GM04503 (cell line): ENCODE measurements around the gene RIPK1.
"Not testable (repeated sequence)": the region's sequence is repeated elsewhere in the genome, so short reads cannot be mapped to it uniquely, and the experiment has no call there.

Source experiments
- DNase-seq: peaks from one replicate; pipeline ENCODE4 v3.0.0-alpha.2; 2012; ENCODE audit warnings: low read depth

The RIPK1 gene

GRCh38 chr6:3136292-3137011 lies 68.2 kb downstream of the RIPK1 start:
- DNase-seq = no peak

GRCh38 chr6:3137057-3137777 lies 68.9 kb downstream of the RIPK1 start:
- no peak for DNase-seq

- not testable (repeated sequence) for DNase-seq
Measured at GRCh38 chr6:3137873-3138272, 69.6 kb downstream of the RIPK1 start.

- DNase-seq = no peak
Measured at GRCh38 chr6:3138341-3138740, 70.0 kb downstream of the RIPK1 start.

- no peak for DNase-seq
Measured at GRCh38 chr6:3139090-3139903, 71.0 kb downstream of the RIPK1 start.

GRCh38 chr6:3140201-3140600 lies 71.9 kb downstream of the RIPK1 start:
- no peak for DNase-seq

- DNase-seq = no peak
Measured at GRCh38 chr6:3142536-3142935, 74.2 kb downstream of the RIPK1 start.

GRCh38 chr6:3143158-3143557 lies 74.9 kb downstream of the RIPK1 start:
- no peak for DNase-seq

GRCh38 chr6:3144571-3144970 lies 76.3 kb downstream of the RIPK1 start:
- DNase-seq = no peak

GRCh38 chr6:3147914-3148757 lies 79.8 kb downstream of the RIPK1 start:
- DNase-seq = no peak

GRCh38 chr6:3151691-3152090 lies 83.4 kb downstream of the RIPK1 start:
- DNase-seq = no peak

GRCh38 chr6:3152689-3153088 lies 84.4 kb downstream of the RIPK1 start:
- no peak for DNase-seq

GRCh38 chr6:3155416-3155815 lies 87.1 kb downstream of the RIPK1 start:
- DNase-seq = not testable (repeated sequence)

- not testable (repeated sequence) for DNase-seq
Measured at GRCh38 chr6:3156184-3157130, 88.2 kb downstream of the RIPK1 start.

GRCh38 chr6:3157131-3157933 lies 89.0 kb downstream of the RIPK1 start, which contains the start of gene TUBB2A:
Gene TUBB2A (minus strand): TSS chr6:3157544. CDS start chr6:3157463, 81 bp downstream.
- DNase-seq = no peak

- no peak for DNase-seq
Measured at GRCh38 chr6:3159805-3160781, 91.8 kb downstream of the RIPK1 start.

GRCh38 chr6:3162067-3162497 lies 93.8 kb downstream of the RIPK1 start:
- no peak for DNase-seq

GRCh38 chr6:3162565-3163247 lies 94.4 kb downstream of the RIPK1 start:
- peak; percentile 43 for DNase-seq
